Lower leg skin (tissue), 3 donors: ENCODE results near the gene PDE9A.

ENCODE experiments used
- CTCF ChIP-seq, 3 donors: fragments of 450-650 bp; IDR thresholded peaks; one replicate each; pipeline ENCODE4 v1.5.1; 2016; ENCODE audit warnings: antibody characterized with exemption in 3 of 3, mild to moderate bottlenecking in 3 of 3, moderate library complexity in 2 of 3
- POLR2A ChIP-seq, 2 donors: fragments of 450-650 bp; IDR thresholded peaks; one replicate each; pipeline ENCODE4 v1.6.1; 2016 to 2017; ENCODE audit warnings: antibody characterized with exemption in 2 of 2, mild to moderate bottlenecking in 1 of 2, moderate library complexity in 1 of 2

GRCh38 chr21:42777064-42777756 lies 123.8 kb downstream of the PDE9A start:
- TF ChIP-seq POLR2A (IDR thresholded peaks at IDR 0.05) = no peak
- TF ChIP-seq CTCF (IDR thresholded peaks at IDR 0.05) = no peak
